T follicular helper cell (primary cell): ENCODE measurements around the gene CBX4.

Experiments used
- DNase-seq: peaks from one replicate; pipeline ENCODE4 v3.0.0-alpha.2; 2020; ENCODE audit warnings: low read depth
- total RNA-seq, 2 experiments: gene quantifications; one replicate each; lab custom pipeline; 2026; lab: John Stamatoyannopoulos, UW

The CBX4 gene
- 7.3 to 33.5 reads per million in 2 experiments for total RNA-seq

DNA sequence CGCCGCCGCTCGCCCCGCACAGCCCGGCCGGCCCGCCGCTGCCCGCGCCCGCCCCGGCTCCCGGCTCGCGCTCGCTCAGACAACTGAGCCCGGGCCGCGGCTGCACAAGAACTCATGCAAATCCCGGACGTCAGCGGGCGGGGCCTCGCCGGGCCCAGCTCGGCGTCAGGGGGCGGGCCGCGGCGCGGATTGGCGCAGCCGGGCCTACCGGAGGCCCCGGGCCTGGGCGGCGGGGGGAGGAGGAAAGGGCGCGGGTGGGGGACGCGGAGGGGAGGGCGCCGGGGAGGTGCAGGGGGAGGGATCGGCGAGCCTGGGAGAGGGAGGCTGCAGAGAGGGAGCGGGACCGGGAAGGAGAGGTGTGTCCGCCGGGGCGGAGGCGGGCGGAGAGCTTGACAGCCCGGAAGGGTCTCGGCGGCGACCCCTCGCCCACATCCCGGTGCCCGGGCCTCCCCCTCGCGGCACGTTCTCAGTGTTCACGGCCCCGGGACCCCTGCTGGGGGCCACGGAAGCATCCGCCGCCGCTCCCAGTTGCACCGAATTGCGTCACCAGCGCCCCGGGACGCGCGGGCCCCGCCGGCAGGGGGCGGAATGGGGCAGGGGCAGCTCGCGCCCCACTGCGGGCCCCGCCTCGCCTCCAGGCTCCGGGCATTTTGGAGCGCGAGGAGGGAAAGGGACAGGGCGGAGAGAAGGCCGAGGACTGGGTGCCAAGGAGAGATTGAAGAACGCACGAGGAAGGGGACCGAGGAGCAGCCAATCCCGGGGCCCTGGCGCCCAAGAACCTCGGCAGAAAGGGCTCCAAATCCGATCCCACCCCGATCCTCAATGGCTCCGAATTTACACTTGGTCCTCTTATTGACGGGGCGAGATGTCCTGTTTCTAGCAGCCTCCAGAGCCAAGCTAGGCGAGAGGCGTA lies at the start of gene CBX4:
CBX4 (minus strand) TSS at position 85 of the 913 bp plus-strand sequence. CDS start 189 bp downstream, outside the sequence.
- DNase-seq, result peak; percentile 89

DNA sequence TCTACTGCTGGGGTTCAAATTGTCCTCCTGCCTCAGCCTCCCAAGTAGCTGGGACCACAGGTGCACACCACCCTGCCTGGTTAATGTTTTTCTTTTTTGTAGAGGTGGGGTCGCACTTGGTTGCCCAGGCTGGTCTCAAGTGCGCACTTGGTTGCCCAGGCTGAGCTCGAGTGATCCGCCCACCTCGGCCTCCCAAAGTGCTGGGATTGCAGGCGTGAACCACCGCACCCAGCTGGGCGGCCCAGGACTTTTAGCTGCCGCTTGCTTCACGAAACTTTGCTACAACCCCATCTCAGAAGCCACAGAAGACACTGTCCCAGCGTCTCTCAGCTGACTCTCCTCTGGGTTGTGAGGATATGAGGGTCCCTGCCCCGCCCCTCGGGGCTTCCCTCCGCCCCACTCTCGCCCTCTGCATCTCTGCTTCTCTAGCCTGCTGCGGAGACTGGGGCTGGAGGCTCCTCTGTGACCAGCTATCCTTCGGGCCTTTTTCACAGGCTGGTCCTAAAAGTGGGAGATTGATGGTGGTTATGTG lies 48.8 kb upstream of the CBX4 start:
- no peak for DNase-seq

DNA sequence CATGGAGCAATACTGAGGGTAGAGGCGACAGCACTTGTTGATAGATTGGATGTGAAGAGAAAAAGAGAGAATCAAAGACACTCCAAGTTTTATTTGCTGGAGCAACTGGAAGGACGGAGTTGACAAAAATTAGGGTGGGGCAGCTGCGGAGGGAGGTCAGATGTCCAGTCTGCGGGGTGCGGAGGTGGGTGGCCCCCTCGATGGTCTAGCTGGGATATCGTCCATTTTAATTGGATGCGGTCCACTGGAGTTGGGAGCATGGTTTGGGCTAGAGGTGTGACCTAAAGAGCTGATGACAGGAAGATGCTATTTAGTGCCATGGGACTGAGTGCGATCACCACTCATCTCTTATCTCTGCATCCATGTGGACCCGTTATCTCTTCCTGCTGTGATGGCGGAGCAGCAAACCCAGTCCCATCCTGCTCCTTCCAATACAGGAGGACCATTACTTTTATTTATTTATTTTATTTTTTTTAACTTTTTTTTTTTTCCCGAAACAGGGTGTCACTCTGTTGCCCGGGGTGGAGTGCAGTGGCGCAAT lies 48.3 kb upstream of the CBX4 start:
- no peak for DNase-seq

DNA sequence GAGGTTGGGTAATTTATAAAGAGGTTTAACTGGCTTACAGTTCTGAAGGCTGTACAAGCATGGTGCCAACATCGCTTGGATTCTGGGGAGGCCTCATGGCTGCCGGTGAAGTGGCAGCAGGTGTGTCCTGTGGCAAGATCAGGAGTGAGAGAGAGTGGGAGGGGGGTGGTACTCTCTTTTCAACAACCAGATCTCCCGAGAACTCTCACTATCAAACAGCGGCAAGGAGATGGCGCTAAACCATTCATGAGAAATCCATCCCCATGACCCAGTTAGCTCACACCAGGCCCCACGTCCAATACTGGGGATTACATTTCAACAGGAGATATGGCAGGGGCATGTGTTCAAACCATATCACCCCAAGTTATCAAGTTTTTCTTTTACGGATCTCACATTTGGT lies 44.0 kb upstream of the CBX4 start:
- no peak for DNase-seq

DNA sequence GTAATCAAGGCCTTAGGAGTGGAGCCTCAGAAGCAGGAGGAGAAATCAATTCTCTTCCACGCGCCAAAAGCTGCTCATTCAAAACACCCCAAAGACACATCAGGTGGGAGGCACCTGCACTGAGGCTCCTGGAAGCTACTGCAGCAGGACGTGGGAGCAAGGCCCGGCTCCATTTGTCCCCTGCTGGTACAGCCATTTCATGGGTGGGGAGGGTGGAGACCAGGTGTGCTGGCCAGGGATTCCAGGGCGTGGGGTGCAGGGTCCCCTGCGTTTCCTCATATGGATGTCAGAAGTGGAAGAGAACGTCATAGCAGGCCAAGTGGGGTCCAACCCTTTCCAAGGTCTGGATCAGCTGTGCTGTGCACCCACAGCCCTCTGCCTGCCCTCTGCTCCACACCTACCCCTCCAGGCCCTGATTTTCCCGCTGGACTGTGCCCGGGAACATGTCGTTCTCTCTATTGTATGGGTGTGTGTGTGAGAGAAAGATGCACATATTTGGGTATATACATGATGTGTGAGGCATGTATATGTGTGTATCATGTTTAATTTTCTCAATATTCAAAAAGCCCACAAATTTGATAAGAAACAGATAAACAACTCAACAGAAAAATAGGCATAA lies 39.2 kb upstream of the CBX4 start:
- no peak for DNase-seq

DNA sequence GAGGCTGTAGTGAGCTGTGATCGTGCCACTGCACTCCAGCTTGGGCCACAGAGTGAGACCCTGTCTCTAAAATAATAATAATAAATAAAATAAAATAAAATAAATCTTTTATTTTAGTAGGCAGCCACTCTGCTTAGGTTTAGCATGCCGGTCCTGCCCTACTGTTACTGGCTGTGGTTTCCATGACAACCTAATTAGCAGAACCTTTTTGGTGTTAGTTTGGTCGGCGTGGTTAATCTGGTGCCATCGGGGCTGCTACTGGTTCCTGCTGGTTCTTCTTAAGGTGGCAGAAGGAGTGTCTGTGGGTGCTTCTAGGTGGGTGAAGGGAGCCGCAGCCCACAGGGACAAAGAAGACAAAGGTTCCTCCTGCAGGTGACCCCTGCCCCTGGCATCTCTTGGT lies 37.8 kb upstream of the CBX4 start:
- no peak for DNase-seq

DNA sequence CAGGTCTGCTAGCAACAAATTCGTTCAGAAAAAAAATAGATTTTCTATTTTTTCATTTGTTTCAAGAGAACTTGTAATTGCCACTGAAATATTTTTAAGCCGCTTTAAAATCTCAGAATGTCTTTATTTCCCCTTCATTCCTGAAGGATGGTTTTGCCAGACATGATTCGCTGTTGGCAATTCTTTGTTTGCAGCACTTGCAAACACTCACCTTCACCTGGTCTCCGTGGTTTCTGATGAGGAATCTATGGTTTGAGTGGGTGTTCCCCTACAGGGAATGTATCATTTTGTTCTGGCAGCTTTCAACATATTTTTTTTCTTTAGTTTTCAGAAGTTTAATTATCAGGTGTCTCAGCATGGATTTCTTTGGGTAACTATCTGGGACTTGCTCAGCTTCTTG lies 36.3 kb upstream of the CBX4 start:
- DNase-seq, result no peak

DNA sequence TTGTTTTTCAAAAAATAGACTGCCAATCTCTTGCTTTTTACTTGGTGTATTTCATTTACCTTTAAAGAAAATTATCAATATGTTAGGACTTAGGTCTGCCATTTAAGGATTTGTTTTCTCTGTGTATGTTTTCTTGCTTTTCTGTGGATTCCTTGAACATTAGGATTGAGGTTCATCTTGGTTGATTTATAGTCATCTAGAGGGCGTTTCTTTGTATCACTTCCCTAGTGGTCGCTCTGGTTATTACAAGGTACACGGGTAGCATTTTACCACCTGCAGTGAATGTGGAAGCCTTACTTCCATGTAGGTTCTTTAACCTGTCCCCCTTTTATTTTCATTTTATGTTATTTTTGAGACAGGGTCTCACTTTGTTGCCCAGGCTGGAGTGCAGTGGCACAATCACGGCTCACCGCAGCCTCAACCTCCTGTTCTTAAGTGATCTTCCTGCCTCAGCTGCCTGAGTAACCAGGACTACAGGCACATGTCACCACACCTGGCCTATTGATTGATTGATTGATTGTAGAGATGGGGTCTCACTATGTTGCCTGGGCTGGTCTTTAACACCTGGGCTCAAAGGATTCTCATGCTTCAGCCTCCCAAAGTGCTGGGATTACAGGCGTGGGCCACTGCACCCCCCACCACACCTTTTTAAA lies 35.2 kb upstream of the CBX4 start:
- no peak for DNase-seq

DNA sequence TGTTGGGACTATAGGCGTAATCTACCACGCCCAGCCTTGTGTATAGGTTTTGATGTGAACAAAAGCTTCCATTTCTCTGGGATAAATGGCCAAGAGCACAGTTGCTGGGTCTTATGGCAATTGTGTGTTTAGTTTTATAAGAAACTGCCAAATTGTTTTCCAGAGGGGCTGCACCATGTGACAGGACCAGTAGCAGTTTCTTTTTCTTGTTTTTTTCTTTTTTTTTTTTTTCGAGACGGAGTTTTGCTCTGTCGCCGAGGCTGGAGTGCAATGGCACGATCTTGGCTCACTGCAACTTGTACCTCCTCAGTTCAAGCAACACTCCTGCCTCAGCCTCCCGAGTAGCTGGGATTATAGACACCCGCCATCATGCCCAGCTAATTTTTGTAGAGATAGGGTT lies 34.3 kb upstream of the CBX4 start:
- no peak for DNase-seq

DNA sequence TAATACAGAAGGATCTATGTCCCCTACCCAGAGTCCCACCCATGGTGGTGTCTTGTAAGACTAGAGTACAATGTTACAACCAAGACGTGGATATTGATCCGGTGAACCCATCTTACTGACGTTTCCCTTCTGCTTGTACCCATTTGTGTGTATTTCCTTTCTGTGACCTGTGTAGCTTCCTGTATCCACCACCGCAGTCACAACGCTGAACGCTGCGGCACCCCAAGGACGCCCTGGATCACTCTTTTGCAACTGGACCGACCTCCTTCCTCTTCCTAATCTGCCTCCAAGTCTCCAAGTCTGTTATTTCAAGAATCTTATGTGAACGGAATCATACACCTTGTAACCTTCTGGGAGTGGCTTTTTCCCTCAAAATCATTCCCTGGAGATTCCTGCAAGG lies 33.5 kb upstream of the CBX4 start:
- DNase-seq, result no peak

DNA sequence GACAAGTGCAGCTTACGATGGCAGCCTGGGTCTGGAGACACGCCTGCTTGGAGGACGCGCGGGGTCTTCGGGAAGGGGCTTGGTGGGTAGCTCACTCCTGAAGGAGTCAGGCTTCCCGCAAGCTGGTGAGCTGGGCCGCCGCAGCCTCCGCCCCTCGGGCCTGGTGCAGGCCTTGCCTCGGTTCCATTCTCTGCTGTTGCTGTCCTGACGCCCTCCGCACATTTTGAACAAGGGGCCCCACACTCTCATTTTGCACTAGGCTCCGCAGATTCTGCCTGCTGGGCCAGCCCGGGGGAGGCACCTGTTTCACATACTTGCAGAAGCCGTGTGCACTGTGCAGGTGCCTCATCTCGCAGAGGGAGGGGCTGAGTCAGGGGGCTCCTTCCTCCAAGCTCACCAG lies 31.9 kb upstream of the CBX4 start:
- DNase-seq, result no peak

DNA sequence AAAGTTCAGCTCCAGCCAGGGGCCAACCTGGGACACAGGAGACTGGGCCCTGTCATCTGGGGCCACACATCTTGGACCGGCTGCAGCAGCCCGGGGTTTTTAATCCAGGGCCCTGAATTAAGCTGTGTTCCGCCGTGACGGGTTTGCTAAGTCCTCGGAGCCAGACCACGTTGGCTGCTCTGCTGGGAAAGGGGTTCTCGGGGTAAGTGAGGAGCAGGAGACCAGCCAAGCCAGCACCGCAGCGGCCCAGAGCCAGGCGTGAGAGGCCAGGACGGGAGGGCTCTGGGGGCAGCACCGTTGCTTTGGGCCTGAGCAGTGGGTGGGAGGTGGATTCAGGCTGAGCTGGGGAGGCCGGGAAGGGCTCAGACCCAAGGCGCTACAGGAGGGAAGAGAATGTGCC lies 31.3 kb upstream of the CBX4 start:
- DNase-seq, result no peak

DNA sequence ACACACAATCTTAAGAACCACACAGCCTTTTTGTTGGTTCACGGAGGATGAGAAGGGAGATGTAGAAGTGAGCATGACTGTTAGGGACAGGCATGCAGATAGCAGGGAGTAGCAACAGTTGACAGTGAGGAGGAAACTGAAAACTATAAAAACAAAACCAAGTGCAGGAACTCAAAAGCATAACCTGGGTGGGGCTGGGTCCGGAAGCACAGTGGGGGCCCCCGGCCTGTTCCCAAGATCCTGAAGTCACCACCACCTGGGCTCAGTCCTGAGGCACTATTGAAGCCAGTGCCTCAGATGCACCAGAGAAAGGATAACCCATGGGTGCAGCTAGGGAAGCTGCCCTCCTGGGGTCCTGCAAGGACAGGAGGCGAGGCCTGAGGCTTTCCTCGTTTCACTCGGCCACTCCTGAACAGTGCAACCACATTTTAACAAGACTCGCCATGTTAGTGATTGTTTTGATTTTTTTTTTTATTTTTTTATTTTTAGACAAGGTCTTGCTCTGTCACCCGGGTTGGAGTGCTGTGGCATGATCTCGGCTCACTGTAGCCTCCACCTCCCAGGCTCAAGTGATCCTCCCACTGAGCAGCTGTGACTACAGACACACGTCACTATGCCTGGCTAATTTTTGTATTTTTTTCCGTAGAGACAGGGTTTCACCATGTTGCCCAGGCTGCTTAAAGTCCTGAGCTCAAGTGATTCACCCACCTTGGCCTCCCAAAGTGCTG lies 27.7 kb upstream of the CBX4 start:
- no peak for DNase-seq

DNA sequence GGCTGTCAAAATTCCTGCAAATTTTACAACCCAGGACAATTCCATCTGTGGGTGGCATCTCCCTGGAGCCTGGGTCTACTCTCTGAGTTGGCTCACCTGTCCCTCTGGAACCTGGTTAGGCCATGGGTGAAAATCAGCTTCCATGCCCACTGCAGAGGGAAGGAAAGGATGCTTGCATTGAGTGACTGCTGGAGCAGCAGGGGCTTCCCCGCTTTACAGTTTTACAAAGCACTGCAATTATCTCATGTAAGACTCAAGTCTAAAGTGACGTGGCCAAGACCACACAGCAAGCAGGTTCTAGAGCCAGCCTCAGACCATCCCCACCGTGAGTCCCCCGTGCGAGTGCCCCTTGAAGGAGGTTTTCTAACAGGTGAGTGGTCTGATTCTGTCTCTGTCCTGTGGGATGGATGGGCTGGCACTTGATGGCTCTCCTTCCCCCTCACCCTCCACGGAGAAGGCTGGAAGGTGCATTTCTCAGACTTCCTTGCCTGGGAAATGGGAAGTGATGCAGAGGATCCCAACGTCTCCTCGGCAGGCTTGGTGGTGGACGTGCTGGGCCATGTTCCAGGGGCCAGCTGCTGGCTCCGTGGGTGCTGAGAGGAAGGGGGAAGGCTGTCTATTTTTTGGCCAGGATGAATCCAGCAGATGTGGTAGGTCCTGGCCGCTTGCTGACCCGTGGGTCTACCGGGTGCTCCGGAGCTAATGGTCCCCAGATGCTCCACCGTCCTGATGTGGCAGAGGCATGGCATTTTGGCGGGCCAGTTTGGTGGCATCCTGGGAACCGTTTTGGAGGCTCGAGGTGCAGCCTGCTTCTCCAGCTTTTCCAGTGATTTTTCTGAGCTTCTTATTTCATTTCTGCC lies 26.3 kb upstream of the CBX4 start:
- DNase-seq, result no peak

DNA sequence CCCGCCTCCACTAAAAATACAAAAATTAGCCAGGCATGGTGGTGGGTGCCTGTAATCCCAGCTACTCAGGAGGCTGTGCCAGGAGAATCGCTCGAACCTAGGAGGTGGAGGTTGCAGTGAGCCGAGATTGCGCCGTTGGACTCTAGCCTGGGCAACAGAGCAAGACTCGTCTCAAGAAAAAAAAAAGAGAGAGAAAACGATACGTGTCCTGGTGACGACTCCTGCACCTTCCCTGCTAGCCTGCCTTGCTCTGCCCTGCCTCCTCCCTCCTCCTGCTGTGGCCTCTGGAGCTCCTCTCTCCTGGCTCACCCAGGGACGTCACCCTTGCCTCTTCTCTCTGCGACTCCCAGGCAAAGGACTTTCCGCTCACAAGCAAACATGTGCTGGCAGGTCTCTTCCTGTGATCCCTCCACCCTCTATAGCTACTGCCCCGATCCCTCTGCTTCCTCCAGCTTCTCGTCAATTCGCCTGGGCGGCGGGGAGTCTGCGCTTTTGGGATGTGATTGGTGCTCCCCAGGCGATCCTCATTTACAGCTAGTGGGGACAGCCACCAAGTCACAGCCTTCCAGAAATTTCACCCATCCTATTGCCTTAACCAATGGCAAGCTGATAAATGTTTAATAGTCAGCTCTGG lies 25.5 kb upstream of the CBX4 start:
- DNase-seq, result no peak

DNA sequence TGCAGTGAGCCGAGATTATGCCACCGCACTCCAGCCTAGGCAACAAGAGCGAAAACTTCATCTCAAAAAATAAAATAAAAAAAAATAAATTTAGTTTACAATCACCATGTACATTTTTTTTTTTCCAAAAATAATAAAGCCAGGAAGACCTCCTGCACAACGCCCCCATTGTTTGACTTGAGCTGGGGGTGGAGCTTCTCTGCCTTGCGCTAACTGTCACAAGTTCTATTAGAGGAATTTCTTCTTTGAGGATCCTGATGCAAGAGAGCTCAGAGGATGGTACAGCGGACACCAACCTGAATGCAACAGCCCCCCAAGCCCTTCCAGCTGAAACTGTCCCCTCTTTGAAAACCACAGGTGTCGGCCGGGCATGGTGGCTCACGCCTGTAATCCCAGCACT lies 24.9 kb upstream of the CBX4 start:
- DNase-seq, result no peak

DNA sequence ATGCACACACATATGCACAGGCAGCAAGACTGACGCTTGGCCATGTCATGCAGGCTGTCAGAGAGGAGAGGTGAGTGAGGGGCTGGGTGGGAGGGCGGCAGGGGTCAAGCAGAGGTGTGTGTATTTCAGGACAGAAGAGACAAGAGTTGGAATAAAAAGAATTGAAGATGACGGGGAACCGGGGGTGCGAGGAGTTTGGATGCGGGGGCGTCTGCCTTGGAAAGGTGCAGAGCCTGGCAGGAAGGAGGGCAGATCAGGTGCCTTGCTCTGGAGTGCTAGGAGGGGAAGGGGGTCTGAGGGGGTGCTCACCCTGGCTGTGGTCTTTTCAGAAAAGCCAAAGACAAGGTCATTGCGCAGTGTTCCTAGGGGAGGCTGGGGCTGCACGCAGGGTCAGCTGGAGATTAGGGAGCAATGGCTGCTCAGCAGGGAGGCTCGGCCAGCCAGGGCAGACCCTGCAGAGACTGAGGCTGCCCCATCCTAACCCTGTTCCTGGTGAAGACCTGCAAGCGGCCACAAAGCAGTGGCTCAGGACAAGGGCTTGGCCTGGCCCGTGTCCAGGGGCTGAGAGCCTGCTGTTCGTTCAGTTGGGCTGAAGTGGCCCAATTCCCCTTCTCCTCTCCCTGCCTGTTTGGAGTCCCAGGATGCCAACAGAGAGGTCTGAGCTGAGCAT lies 23.7 kb upstream of the CBX4 start:
- no peak for DNase-seq

DNA sequence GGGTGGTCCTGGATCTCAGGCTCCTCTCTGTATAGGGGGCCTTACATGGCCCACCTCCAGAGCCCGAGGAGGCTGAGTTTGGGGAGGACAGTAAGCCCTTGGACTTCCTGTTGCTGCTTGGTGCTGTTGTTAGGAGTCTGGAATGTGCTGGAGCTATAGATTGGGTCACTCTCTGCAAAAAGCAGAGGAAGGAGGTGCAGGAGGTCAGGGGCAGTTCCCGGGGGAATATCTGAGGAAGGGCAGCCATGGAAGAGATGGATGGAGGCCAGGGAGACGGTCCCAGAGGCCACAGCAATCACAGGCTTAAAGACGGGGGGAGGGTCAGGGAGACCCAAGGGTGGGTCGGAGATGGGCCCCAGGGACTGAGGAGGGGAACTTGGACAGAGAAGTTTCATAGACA lies 23.0 kb upstream of the CBX4 start:
- DNase-seq, result no peak

DNA sequence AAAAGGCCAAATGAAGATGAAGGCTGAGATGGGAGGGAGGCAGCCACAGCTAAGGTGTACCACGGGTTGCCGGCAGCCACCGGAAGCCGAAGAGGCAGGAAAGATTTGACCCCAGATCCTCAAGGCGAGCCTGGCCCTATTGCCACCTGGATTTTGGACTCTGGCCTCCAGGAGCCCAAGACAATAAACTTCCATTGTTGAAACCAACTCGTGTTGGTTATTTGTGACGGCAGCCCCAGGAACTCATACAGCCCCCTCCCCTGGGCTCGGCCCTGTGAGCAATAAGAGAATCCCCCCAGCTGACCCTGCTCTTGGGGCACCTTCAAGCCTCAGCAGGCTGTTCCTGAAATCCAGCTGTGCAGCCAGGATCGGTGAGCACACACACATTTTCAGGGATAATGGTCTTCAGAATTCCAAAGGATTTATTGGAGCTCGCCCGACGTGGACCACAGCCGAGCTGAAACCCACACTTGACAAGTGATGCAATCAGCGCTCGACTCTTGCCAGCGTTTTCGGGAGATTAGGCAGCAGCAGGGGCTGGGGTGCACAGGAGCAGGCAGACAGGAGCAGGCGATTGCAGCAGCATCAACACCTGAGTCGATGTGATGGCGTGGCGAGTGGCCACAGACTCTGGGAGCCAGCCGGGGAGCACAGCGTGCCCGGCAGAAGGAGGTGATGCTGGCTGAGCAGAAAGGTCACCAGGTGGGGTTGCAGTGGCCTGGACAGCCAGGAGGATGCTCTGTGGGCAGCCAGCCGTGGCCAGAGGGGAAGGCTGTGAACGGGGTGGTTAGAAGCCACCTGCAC lies 22.4 kb upstream of the CBX4 start:
- DNase-seq, result no peak
